Fibroblast of lung (primary cell): ENCODE data around the gene NOL6. TPM values are rescaled to one million over a fixed set of nuclear protein-coding genes. Genes with fewer than 3 reads are reported as not detected.

Experiments
- DNase-seq, 2 donors: peaks; one replicate each; pipeline versions ENCODE4 v3.0.0 to v3.0.0-alpha.2; 2010; ENCODE audit warnings: low read depth in 2 of 2
- H2AFZ ChIP-seq: 2 replicates; pipeline ENCODE4 v1.5.1; 2012; ENCODE audit warnings: low read length, control low read depth, inconsistent platforms
- H3K27ac ChIP-seq: 2 replicates; pipeline ENCODE4 v1.5.1; 2011; ENCODE audit warnings: low read length, control low read depth; ENCODE audit not compliant: insufficient read depth
- H3K27me3 ChIP-seq: 2 replicates; pipeline ENCODE4 v1.5.1; 2011; ENCODE audit warnings: mild to moderate bottlenecking, low read length; ENCODE audit not compliant: control insufficient read depth, insufficient read depth
- H3K36me3 ChIP-seq: 2 replicates; pipeline ENCODE4 v1.5.1; 2011; ENCODE audit warnings: low read length; ENCODE audit not compliant: control insufficient read depth, insufficient read depth
- H3K4me1 ChIP-seq: 2 replicates; pipeline ENCODE4 v1.5.1; 2011; ENCODE audit warnings: low read length; ENCODE audit not compliant: control insufficient read depth, insufficient read depth; ENCODE audit errors: extremely low read depth
- H3K4me2 ChIP-seq: 2 replicates; pipeline ENCODE4 v1.5.1; 2011; ENCODE audit warnings: low read length, control low read depth; ENCODE audit not compliant: insufficient read depth; ENCODE audit errors: extremely low read depth
- H3K4me3 ChIP-seq, 4 experiments: fragments of 200-600 bp in 1 of 4; sonication (generic) in 1 of 4; replicated peaks in 1 of 4; 2 replicates each; pipeline ENCODE4 v1.5.1; 2011 to 2016; ENCODE audit warnings: low read length in 4 of 4, low read depth in 3 of 4, mild to moderate bottlenecking in 3 of 4, control low read depth in 2 of 4, inconsistent platforms in 1 of 4, mixed read lengths in 1 of 4; ENCODE audit not compliant: insufficient read depth in 1 of 4; ENCODE audit errors: control extremely low read depth in 1 of 4
- H3K79me2 ChIP-seq: 2 replicates; pipeline ENCODE4 v1.5.1; 2012; ENCODE audit warnings: mild to moderate bottlenecking, low read length, inconsistent platforms; ENCODE audit not compliant: control insufficient read depth, insufficient read depth
- H3K9ac ChIP-seq: 2 replicates; pipeline ENCODE4 v1.5.1; 2011; ENCODE audit warnings: mild to moderate bottlenecking, low read length, control low read depth; ENCODE audit not compliant: insufficient read depth
- H3K9me3 ChIP-seq: 2 replicates; pipeline ENCODE4 v1.5.1; 2012; ENCODE audit warnings: low read depth, low read length; ENCODE audit not compliant: control insufficient read depth, insufficient read depth
- H4K20me1 ChIP-seq: 2 replicates; pipeline ENCODE4 v1.5.1; 2011; ENCODE audit warnings: low read length; ENCODE audit not compliant: control insufficient read depth, insufficient read depth; ENCODE audit errors: extremely low read depth
- EZH2 ChIP-seq: IDR thresholded peaks from 2 replicates; pipeline ENCODE4 v1.5.1; 2012; ENCODE audit warnings: low read length, control low read depth, mild to moderate bottlenecking; ENCODE audit errors: missing control alignments
- polyA plus RNA-seq, 2 donors: library from polyadenylated mRNA; depleted of rRNA in 1 of 2; stranded (reverse) in 1 of 2; unstranded in 1 of 2; fragments of >200 nt; gene quantifications; 2 replicates each; pipeline ENCODE4 v1.2.1, GENCODE V29; 2011 to 2012; ENCODE audit warnings: missing spikeins in 1 of 2
- total RNA-seq: library from RNA; depleted of rRNA; stranded (reverse); fragments of >200 nt; gene quantifications from 2 replicates; pipeline ENCODE4 v1.2.1, GENCODE V29; 2014
- TF ChIP-seq, protein P1 (sequence below), 2 donors: IDR thresholded peaks in 1 of 2; conservative IDR thresholded peaks in 1 of 2; 1 replicate in 1 of 2; 2 replicates in 1 of 2; pipeline ENCODE4 v1.5.1; 2011 to 2012; ENCODE audit warnings: low read length in 2 of 2, control low read depth in 1 of 2, inconsistent platforms in 1 of 2, low read depth in 1 of 2, mild to moderate bottlenecking in 1 of 2

Gene NOL6
- total and polyA plus RNA-seq, 2 donors (not counting 1 experiment from before 2014, with no cell fraction given), result 15.2 to 24.4 TPM

DNA sequence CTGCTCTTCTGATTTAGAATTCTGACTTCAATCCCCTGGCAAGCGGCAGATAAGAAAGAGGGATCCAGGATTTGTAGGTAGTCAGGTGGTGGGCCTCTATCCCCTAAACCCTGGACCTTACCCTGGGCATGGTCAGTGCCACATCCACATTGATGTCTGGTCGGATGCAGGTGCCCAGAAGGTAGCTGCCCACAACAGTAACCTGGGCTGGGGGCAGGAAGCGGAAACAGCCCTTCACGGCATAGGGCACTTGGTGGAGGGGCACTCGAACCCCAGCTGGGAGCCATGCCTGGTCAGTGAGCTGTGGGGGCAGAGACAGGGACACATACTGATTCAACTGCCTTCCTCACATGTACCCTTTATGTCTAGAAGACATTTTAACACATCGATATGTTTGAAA lies 3.8 kb downstream of the NOL6 start:
- no peak for DNase-seq
- Histone ChIP-seq H3K36me3 (peaks cover 51% of the 10 kb centered on the region), H3K27ac (no peak overlapping the region), H3K9ac (no peak overlapping the region), H3K4me2 (no peak overlapping the region), H3K4me1 (peaks cover 6% of the 10 kb centered on the region), H4K20me1 (no peaks in the 10 kb centered on the region), H3K79me2 (peaks cover 20% of the 10 kb centered on the region), H3K9me3 (no peaks in the 10 kb centered on the region), H3K4me3 (no peak overlapping the region), H2AFZ (no peak overlapping the region), H3K27me3 (no peaks in the 10 kb centered on the region)
- no peak for TF ChIP-seq EZH2
- TF ChIP-seq, protein P1, sequence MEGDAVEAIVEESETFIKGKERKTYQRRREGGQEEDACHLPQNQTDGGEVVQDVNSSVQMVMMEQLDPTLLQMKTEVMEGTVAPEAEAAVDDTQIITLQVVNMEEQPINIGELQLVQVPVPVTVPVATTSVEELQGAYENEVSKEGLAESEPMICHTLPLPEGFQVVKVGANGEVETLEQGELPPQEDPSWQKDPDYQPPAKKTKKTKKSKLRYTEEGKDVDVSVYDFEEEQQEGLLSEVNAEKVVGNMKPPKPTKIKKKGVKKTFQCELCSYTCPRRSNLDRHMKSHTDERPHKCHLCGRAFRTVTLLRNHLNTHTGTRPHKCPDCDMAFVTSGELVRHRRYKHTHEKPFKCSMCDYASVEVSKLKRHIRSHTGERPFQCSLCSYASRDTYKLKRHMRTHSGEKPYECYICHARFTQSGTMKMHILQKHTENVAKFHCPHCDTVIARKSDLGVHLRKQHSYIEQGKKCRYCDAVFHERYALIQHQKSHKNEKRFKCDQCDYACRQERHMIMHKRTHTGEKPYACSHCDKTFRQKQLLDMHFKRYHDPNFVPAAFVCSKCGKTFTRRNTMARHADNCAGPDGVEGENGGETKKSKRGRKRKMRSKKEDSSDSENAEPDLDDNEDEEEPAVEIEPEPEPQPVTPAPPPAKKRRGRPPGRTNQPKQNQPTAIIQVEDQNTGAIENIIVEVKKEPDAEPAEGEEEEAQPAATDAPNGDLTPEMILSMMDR (conservative IDR thresholded peaks at IDR 0.05 in 1 of 2, IDR thresholded peaks at IDR 0.05 in 1 of 2; ENCODE audit: low read depth in 1 of 2, low read length in 2 of 2), result no peak

DNA sequence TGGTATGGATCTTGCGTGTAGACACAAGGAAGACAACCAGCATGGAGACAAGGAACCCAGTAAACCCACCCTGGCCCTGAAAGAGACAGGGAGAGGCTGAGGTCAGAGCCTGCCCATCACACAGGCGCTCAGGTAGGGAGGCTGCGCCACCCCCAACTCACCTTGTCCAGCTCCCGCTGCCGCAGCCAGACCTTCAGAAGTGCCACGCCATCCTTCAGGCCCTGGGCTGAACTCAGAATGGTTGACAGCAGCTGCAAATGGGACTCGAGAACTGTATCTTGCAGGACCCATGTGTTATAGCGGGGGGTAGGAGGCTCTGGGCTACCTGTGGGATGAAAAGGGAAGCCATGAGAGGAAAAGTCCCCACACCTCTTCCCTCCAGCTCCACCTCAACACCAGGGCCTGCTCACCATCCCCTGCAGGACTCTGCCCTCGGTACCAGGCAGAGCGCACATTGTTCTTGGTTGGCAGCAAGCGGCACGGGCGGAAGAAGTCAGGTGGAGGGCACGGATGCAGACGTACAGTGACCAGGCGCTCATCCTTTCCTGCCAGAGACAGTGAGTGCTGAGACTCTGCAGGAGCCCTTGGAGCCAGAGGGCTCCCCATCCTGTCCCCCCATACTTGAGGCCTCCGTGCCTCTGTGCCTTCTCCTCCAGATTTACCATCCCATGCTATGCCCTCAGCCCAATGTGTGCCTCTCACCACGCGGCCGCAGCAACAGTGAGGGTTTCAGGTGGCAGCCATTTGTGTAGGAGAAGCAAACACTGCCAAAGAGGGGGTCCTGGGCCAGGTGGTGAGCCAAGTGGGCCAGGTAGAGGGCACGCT lies 4.7 kb downstream of the NOL6 start:
- peaks cover 20% of the 10 kb centered on the region for H3K79me2 ChIP-seq
- no peak overlapping the region for H3K9ac ChIP-seq
- H3K4me3 ChIP-seq, result no peak overlapping the region
- H3K27me3 ChIP-seq, result no peaks in the 10 kb centered on the region
- peaks cover 55% of the 10 kb centered on the region for H3K36me3 ChIP-seq
- H3K27ac ChIP-seq, result no peak overlapping the region
- H4K20me1 ChIP-seq, result no peaks in the 10 kb centered on the region
- H2AFZ ChIP-seq, result no peak overlapping the region
- H3K9me3 ChIP-seq, result no peaks in the 10 kb centered on the region
- H3K4me2 ChIP-seq, result no peak overlapping the region
- H3K4me1 ChIP-seq, result peaks cover 6% of the 10 kb centered on the region
- no peak for TF ChIP-seq EZH2
- TF ChIP-seq, protein P1 (conservative IDR thresholded peaks at IDR 0.05 in 1 of 2, IDR thresholded peaks at IDR 0.05 in 1 of 2; ENCODE audit: low read depth in 1 of 2, low read length in 2 of 2), result no peak
- no peak for DNase-seq

DNA sequence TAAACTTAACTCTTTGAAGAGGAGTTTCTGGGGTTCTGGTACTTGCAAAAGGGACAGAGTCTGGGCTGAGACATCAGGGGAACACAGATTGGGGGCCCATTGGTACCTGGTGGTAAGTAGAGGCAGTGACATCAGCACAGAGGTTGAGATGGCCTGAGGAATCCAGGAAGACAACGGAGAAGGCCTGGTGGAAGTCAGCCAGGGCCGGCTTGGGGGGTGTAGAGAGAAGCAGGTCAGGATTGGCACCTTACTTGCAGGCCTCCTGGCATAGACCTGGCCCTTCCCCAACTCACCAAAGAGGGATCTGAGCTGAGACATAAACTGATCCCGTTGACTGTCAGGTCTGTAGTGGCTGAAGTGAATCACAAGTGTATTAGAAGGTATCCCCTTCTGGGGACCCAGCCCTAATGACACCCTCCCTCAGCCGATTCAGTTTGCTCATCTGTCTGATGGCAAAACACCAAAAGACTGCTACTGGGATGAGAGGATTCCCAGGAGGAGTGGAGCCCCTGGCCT lies 5.5 kb downstream of the NOL6 start:
- peaks cover 6% of the 10 kb centered on the region for H3K4me1 ChIP-seq
- peaks cover 59% of the 10 kb centered on the region for H3K36me3 ChIP-seq
- no peaks in the 10 kb centered on the region for H3K27me3 ChIP-seq
- TF ChIP-seq, protein P1 (conservative IDR thresholded peaks at IDR 0.05 in 1 of 2, IDR thresholded peaks at IDR 0.05 in 1 of 2; ENCODE audit: low read depth in 1 of 2, low read length in 2 of 2), result no peak
- no peak for TF ChIP-seq EZH2
- no peak overlapping the region for H2AFZ ChIP-seq
- no peak overlapping the region for H3K9ac ChIP-seq
- no peaks in the 10 kb centered on the region for H4K20me1 ChIP-seq
- DNase-seq, result no peak
- no peak overlapping the region for H3K4me3 ChIP-seq
- H3K4me2 ChIP-seq, result no peak overlapping the region
- no peaks in the 10 kb centered on the region for H3K9me3 ChIP-seq
- no peak overlapping the region for H3K27ac ChIP-seq
- peaks cover 16% of the 10 kb centered on the region for H3K79me2 ChIP-seq
